Measurements from ENCODE around the gene JAZF1.

Gene JAZF1

DNA sequence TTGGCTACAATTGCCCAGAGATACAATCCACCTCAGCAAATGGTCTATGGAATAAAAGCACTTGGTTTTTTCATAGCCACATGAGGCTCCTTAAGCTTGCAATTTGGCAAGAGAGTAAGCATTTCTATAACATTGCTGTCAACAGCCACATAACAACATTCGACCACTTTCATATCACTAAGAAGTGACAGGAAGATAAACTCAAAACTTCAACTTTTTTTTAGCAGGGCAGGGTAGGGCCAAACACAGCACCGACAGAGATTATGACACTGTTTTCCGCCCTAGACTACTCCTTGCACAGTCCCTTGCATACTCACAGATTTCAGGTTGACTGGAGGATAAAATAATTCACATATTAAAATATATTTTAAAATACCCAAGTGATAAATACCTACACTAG is 185.4 kb downstream of the JAZF1 start:
- TF ChIP-seq, protein P1, sequence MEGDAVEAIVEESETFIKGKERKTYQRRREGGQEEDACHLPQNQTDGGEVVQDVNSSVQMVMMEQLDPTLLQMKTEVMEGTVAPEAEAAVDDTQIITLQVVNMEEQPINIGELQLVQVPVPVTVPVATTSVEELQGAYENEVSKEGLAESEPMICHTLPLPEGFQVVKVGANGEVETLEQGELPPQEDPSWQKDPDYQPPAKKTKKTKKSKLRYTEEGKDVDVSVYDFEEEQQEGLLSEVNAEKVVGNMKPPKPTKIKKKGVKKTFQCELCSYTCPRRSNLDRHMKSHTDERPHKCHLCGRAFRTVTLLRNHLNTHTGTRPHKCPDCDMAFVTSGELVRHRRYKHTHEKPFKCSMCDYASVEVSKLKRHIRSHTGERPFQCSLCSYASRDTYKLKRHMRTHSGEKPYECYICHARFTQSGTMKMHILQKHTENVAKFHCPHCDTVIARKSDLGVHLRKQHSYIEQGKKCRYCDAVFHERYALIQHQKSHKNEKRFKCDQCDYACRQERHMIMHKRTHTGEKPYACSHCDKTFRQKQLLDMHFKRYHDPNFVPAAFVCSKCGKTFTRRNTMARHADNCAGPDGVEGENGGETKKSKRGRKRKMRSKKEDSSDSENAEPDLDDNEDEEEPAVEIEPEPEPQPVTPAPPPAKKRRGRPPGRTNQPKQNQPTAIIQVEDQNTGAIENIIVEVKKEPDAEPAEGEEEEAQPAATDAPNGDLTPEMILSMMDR (IDR thresholded peaks at IDR 0.05; ENCODE audit: insufficient read depth, missing control alignments) = no peak
- no peak for FAIRE-seq
- DNase-seq (ENCODE audit: insufficient read length, low spot score) = no peak

DNA sequence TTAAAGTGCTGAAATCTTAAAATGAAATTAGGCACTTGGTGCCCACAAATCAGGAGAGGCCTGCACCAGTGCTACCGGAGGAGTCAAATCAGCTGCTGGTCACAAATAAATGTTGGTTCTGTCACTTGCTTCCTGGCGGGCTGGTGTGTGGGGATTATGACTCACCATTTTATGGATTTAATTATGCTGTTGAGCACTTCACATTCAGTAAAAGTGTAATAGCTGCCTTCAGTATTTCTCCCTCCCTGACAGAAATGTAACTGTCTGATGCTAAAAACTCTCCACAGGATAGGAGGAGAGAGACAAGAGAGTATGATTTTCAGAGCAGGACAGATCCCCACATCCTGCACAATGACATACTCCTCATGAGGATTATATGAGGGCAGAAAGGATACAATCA is 186.0 kb downstream of the JAZF1 start:
- TF ChIP-seq, protein P1 (IDR thresholded peaks at IDR 0.05; ENCODE audit: insufficient read depth, missing control alignments) = no peak
- FAIRE-seq = no peak

DNA sequence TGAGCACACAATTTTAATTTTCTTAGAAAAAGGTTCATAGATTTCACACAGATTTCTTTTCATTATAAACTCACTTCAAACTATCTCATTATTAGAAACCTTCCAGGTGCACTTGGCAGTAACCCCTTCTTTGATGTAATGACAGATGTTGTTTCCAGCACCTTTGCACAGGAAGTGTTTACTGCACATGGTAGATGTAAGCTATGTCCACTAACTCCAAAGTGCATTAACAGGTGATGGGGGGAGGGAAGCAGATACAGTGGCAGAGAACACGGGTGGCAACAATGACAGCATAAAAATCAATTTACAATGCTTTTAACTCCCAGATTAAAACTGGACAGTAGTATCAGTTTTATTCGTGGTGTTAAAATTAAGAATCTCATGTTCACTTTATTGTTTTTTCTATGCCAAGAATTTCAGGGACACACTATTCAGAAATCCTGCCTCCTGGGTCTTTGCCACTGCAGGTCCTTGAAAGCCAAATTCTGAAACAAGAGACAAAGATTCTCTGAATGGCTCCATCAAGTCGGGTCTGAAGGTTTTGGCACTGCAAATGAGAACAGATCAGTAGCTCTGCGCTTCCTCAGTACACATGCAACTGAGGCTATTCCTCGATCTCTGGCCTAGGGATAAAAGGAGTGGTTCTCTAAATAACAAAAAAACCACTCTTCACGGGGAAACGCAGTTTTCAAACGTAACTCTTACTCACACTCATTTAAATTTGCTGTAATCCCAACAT is 187.7 kb downstream of the JAZF1 start:
- no peak for DNase-seq (ENCODE audit: insufficient read length, low spot score)
- TF ChIP-seq, protein P1 (IDR thresholded peaks at IDR 0.05; ENCODE audit: insufficient read depth, missing control alignments) = no peak
- FAIRE-seq = no peak

More for the DNA sequence above, 186.0 kb downstream of the JAZF1 start:
- DNase-seq (ENCODE audit: insufficient read length, low spot score) = no peak

DNA sequence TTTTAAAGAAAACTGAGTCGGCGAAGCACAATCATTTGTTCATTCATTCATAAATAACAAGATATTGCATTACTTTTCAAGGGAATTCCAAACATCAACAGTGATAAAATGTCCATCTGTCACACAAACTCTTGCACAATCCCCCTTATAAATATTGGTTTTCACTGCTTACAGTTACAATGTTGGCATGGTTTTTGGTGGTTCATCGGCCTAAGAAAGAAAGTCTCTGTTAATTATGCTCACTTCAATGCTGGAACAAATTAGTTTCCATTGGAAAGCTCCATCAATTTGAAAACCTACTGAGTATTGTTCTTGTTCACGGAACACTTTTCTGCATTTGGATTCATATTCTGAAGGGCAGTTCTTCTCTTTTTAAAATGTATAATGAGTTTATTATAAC is 188.5 kb downstream of the JAZF1 start:
- TF ChIP-seq, protein P1 (IDR thresholded peaks at IDR 0.05; ENCODE audit: insufficient read depth, missing control alignments) = no peak
- no peak for DNase-seq (ENCODE audit: insufficient read length, low spot score)
- no peak for FAIRE-seq

DNA sequence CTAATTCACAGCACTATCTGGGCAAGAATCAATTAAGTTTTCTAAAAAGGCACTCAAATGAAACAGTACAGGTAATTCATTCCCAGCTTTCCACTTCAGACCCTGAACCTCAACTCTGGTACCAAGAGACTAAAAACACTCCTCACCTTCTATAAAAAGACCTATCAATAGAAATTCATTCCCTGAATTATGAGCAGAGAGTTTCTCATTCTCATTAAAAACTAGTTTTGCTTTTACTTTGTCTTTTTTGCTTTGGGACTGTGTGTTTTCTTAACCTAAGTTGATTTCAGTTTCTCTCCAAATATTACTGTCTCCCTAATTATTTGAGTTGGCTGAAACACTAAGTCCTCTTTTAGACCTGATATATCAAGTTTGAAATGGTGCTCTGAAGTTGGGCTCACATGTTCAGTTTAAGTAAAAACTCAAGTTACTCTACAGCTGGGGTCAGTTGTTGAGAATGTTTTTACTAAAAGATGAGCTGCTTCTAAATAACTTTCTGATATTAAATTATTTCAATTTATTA is 189.5 kb downstream of the JAZF1 start:
- FAIRE-seq (no peak), DNase-seq (ENCODE audit: insufficient read length, low spot score) (no peak)
- TF ChIP-seq, protein P1 (IDR thresholded peaks at IDR 0.05; ENCODE audit: insufficient read depth, missing control alignments) = no peak

DNA sequence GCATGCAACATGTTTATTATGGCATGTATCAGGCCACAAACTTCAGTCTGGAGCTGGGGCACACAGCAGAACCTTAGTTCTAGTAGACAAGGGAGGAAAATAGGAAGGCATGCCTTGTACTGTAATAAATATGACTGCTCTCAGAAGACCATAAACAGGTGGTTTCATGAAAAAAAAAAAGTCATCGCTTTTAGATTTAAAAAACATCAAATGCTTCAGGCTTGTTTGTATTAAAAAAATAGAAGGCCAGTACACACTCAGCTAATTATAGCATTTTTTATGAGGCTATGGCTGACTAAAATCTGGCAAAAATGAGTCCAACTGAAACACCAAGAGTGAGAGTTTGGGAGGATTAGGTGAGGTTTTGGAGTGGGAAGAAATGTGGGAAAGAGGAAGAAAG is 204.1 kb downstream of the JAZF1 start:
- DNase-seq (ENCODE audit: insufficient read length, low spot score) (no peak), FAIRE-seq (no peak)

DNA sequence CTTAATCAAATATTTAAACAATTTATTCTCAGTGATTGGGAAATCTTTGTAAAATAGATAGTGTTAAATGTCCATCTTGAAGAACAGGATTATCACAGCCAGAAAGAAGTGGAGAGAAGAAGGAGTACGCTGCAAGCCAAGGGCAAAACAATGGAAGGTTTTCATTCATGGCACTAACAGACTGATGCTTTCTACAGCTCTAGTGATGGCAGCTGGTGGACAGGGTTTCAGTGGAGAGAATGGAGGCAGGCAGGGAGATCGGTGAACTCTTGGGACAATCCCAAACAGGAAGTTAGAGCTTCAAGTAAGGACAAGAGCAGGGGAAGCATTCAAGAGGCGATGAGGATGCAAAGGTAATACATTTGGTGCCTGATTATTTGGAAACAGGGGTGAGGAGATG is 207.0 kb downstream of the JAZF1 start:
- TF ChIP-seq, protein P1 (IDR thresholded peaks at IDR 0.05; ENCODE audit: insufficient read depth, missing control alignments) = no peak
- FAIRE-seq (no peak), DNase-seq (ENCODE audit: insufficient read length, low spot score) (no peak)

More for the DNA sequence above, 204.1 kb downstream of the JAZF1 start:
- TF ChIP-seq, protein P1 (IDR thresholded peaks at IDR 0.05; ENCODE audit: insufficient read depth, missing control alignments) = no peak
